DND-41 (cell line): ENCODE measurements around the gene TMEM238.

Experiments
- CTCF ChIP-seq: IDR thresholded peaks from 2 replicates; pipeline ENCODE4 v1.5.1; 2012; ENCODE audit warnings: borderline replicate concordance, low read length, moderate library complexity, mild to moderate bottlenecking; ENCODE audit not compliant: poor library complexity, severe bottlenecking; ENCODE audit errors: extremely low read depth
- EZH2 ChIP-seq: IDR thresholded peaks from 3 replicates; pipeline ENCODE4 v1.6.1; 2012; ENCODE audit warnings: borderline replicate concordance, low read depth, mild to moderate bottlenecking, moderate library complexity, low read length, inconsistent platforms; ENCODE audit not compliant: severe bottlenecking

- no peak for TF ChIP-seq CTCF
- no peak for TF ChIP-seq EZH2
Measured at GRCh38 chr19:55408533-55408872, 24.4 kb upstream of the TMEM238 start.
